Upper lobe of left lung (tissue), 4 donors: ENCODE results near the gene DUOX1.

ENCODE experiments used
- CTCF ChIP-seq, 6 experiments: fragments of 450-650 bp in 4 of 6; fragments of 200-600 bp in 2 of 6; sonication (generic) in 2 of 6; IDR thresholded peaks; one replicate each; pipeline ENCODE4 v1.5.1; 2016 to 2019; ENCODE audit warnings: antibody characterized with exemption in 6 of 6
- POLR2A ChIP-seq, 4 donors: fragments of 450-650 bp; IDR thresholded peaks; one replicate each; pipeline ENCODE4 v1.5.1; 2016 to 2017; ENCODE audit warnings: antibody characterized with exemption in 4 of 4, mild to moderate bottlenecking in 2 of 4
- POLR2AphosphoS5 ChIP-seq, 2 donors: sonication (generic); formaldehyde crosslinking; IDR thresholded peaks; one replicate each; pipeline ENCODE4 v1.5.1; 2017; ENCODE audit warnings: antibody characterized with exemption in 2 of 2

- TF ChIP-seq CTCF (IDR thresholded peaks at IDR 0.05), result no peak
- no peak for TF ChIP-seq POLR2AphosphoS5 (IDR thresholded peaks at IDR 0.05)
- no peak for TF ChIP-seq POLR2A (IDR thresholded peaks at IDR 0.05)
Measured at GRCh38 chr15:45147606-45148005, 17.8 kb downstream of the DUOX1 start.
